ENCODE data around the gene LEMD1.

The LEMD1 gene, protein sequence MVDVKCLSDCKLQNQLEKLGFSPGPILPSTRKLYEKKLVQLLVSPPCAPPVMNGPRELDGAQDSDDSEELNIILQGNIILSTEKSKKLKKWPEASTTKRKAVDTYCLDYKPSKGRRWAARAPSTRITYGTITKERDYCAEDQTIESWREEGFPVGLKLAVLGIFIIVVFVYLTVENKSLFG

GRCh38 chr1:205421798-205422197, at the start of gene LEMD1:
TSS of gene LEMD1 (minus strand) at chr1:205422056. CDS start at chr1:205420536, 1,520 bp downstream.
- peak; percentile 95 for DNase-seq

GRCh38 chr1:205470131-205470530, 48.3 kb upstream of the LEMD1 start:
- no peak for DNase-seq

DNA sequence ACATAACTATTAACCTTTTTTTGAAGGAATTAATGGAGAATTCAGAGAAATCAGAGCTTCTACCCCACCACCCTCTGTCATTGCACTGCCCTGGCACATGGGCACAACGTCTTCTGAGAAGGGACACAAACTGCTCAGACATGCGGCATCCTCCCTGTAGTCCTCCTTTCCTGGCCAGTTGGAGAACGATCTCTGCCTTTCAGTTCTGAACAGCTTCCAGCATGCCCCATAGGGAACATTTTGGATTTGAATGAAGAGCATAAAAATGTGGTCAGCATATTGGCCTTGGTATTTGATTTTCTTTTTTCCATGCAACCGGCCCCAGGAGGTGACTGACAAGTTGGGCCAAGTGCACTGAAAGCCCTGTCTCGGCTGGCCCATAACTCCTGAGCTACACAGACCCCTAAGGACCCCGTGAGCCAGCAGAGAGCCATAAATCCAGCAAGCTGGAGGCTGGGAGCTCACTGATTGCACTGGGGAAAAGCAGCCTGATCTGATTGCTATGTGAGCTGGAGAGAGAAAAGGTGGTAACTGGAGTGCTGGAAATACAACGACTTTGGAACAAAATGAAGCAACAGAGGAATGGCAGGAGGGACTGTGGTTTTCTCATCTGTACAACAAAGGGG, 44.9 kb upstream of the LEMD1 start:
- no peak for DNase-seq

DNA sequence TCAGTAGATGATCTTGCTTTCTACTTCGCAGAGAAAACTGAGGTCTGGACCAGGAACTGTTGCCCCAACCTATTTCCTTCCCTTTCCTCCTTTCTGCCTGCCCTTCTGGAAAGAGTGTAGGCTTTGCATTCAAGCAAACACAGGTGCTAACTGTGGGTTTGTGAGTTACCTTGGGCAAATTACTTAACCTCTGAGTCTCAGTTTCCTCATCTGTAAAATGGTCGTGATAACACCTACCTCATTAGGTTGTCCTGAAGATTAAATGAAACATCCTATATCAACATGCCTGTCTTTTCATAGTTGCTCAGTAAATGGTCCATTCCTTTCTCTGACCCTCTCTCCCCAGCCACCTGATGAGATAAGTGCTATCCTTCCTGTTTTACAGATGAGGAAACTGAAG, 43.5 kb upstream of the LEMD1 start:
- DNase-seq, result no peak

- DNase-seq, result no peak
Measured at GRCh38 chr1:205458777-205459566, 37.1 kb upstream of the LEMD1 start.

DNA sequence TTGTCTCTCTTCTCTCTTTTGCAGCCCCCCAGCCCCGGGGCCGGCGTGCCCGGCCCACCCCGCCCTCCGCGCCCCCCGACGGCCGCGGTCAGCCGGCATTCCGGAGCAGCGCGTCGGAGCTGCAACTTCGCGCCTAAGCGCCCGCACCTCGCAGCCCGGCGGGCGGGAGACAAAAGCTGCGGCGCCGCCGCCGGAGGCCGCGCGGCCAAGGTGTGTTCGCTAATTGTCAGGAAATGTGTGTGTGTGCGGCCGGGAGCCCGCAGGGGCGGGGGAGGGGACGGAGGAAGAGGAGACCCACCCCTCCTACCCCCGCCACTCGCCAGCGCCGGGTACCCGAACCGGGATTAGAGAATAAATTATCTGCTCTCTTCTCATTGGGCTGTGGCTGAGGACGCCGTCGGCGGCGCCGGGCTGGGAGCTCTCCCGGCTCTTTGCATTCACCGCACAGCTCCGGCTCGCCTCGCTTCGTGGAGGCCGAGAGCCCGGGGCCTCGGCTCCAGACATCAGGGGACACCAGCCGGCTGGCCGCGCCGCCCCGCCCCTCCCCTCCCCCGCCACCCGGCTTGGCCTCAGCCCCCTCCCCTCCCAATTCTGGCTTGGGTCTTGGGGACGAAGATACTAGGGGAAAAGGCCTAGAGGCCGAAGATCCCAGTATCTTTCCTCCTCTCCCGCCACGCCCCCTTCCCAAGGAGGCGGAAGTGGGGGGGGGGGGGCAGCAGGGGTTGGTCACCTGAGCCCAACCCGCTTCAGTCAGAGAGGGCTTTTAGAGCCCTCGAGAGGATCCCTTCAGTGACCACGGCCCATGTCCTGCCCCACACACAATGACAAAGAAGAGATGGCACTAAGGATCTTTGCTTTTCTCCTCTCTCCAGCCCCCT, 35.3 kb upstream of the LEMD1 start:
- DNase-seq, result peak; percentile 74

- no peak for DNase-seq
Measured at GRCh38 chr1:205456383-205456867, 34.6 kb upstream of the LEMD1 start.

GRCh38 chr1:205455581-205456382, 33.9 kb upstream of the LEMD1 start, which contains the start of gene BLACAT1:
TSS of gene BLACAT1 (minus strand) at chr1:205456045.
- DNase-seq, result no peak

- no peak for DNase-seq
Measured at GRCh38 chr1:205454903-205455335, 33.1 kb upstream of the LEMD1 start.

DNA sequence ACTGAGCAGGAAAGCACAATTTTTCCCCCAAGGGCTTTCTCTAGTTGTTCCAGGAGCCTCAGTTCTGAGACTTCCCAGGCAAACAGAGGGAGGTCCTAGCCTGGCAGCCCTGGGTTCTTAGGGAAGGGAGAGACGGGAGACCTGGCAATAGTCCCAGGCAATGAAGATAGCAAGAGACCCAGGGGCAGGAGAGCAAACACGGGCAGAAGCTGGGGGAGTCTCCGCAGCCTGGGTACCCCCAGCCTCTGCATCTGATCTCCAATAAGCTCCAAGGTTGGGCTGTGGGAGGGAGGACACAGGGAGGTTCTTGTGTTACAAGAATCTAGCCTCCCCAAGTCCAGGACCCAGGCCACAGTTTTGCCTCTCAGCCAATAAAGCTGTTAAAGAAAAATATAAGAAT, 31.6 kb upstream of the LEMD1 start:
- DNase-seq, result no peak

DNA sequence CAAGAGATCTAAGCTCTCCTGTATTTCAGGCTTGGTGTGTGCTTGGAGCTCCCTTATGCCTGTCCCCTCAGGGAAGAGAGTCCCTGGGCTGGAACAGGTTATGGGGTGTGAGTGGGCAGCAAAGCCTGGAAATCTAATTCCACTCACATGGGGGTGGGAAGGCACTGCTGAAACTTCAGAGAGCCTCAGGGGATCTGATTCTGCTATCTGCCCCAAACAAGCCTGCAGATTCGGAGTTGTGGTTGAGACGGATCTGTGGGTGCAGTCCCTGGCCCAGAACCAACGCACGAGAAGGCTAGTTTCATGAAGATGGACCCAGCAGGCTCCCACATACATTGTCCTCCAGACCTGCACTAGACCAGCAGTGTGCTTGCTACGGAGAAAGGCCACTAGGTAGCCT, 31.1 kb upstream of the LEMD1 start:
- no peak for DNase-seq

DNA sequence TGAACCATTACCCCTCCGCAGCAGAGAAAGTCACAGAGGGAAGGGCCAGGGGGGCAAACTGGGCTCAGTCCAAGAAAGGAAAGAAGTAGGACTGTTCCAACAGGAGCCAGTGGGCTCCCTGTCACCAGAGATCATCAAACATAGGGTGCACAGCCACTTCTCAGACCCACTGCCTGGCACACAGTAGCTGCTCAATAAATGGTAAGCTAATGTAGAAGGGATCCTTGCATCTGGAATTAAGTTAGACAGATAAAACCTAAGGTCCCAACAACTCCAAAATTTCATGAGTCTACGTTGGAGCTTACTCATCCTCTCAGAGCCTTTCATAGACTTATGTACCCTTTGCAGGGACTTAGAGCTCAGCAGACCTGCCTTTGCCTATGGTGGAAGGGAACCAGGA, 30.5 kb upstream of the LEMD1 start:
- no peak for DNase-seq

DNA sequence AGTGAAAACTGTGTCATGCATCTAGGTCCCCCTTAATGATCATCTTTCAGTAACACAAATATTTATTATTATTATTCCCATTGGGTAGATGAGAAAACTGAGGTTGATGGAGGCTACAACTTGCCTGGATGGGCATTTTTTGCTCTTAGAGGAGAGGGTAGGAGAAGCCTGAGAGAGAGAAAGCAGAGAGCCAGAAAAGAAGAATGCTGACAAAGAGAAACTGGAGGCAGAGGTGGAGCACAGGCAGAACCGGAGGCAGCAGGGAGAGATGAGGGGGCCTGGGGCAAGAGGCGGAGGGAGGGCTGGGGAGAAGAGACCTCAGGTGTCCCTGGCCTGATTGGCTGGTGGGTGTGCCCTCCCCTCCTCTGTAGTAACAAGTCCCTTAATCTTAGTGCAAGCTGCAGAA, 29.9 kb upstream of the LEMD1 start:
- no peak for DNase-seq

GRCh38 chr1:205451202-205451601, 29.3 kb upstream of the LEMD1 start:
- no peak for DNase-seq

DNA sequence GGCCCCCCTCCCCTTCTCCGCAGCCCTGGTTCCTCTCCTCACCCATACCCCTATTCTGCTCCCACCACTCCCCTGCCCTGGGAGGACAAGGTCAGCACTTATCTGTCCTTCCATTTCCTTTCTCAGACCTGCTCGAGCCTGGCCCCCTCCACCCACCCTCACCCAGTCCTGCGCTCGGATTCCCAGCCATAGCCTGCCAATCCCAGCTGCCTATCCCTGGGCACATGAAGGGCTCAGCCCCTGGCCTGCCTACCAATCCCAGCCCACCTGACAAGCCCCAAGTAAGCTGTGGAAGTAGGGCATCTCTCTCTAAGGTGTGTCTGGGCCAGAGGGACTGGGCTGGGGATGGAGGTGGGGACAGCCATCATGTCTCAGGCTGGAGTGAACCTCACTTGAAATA, 28.6 kb upstream of the LEMD1 start:
- no peak for DNase-seq

GRCh38 chr1:205449750-205450443, 28.0 kb upstream of the LEMD1 start:
- DNase-seq, result no peak

DNA sequence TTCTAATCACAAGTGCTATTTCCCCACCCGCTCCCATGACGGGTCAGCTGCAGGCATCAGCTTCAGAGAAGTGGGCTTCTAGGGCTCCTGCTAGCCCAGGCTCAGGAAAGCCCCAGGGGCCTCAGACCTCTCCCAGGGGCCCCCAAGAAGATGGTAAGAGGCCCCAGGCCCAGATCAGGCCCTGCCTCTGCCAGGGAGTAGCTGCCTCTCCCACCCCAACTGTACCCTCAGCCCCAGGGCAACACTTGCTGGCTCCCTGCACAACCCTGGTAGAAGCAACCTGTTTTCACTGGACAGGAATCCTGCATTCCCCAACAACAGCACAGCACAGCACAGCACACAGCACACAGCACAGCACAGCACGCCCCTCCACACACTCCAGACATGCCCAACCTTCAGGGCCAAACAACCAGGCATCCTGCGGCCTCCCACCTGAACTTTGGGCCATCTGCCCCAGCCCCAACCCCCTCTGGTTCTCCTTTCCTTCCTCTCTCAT, 27.4 kb upstream of the LEMD1 start:
- DNase-seq, result no peak

DNA sequence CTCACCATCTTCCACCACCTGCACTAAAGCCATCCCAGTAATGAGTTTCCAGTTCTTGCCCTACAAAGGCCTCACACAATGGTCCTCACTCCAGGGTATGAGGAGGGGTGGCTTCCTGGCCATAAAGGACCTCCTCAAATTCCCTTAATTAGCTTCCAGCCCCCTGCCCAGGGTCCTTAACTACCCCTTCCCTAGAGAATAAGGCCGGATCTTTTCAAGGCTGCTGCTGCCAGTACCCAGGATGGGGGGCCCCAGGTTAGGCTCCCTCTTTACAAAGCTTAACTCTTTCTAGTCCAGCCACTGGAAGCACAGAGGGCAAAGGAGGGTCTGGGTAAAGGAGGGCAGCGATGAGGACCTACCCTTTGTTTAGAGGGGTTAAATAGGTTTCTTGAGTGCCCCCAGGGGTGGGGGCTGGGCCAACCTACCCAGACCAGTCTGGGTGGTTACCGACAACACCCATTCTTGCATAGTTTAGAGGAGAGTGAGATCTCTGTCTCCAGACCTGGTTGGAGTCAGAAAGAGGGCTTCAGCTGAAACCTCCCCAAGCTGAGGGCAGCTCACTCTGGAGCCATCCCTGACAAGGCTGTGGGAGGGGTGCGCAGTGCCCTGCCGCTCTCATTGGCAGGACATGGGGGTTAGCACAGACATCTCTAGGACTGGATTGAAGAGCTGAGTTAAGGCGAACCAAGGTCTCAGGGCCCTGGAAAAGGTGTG, 26.8 kb upstream of the LEMD1 start:
- no peak for DNase-seq

GRCh38 chr1:205447457-205448341, 25.8 kb upstream of the LEMD1 start:
- no peak for DNase-seq
